ENCODE results near the gene FNDC10.

Gene FNDC10

GRCh38 chr1:1627829-1628753 is 28.2 kb upstream of the FNDC10 start:
- DNase-seq = no peak

- DNase-seq = no peak
Measured at GRCh38 chr1:1627261-1627828, 27.4 kb upstream of the FNDC10 start.

GRCh38 chr1:1626207-1627141 is 26.5 kb upstream of the FNDC10 start:
- no peak for DNase-seq

GRCh38 chr1:1625824-1626206 is 25.9 kb upstream of the FNDC10 start:
- DNase-seq = no peak

GRCh38 chr1:1625404-1625775 is 25.5 kb upstream of the FNDC10 start:
- DNase-seq = no peak

GRCh38 chr1:1624443-1625403 is 24.8 kb upstream of the FNDC10 start:
- no peak for DNase-seq

GRCh38 chr1:1623631-1624442 is 23.9 kb upstream of the FNDC10 start:
- no peak for DNase-seq

- DNase-seq = no peak
Measured at GRCh38 chr1:1623181-1623630, 23.3 kb upstream of the FNDC10 start.

- no peak for DNase-seq
Measured at GRCh38 chr1:1622788-1623094, 22.8 kb upstream of the FNDC10 start.

- no peak for DNase-seq
Measured at GRCh38 chr1:1622010-1622787, 22.3 kb upstream of the FNDC10 start.

- DNase-seq = no peak
Measured at GRCh38 chr1:1621173-1622009, 21.5 kb upstream of the FNDC10 start.

- no peak for DNase-seq
Measured at GRCh38 chr1:1620433-1621139, 20.7 kb upstream of the FNDC10 start.

- no peak for DNase-seq
Measured at GRCh38 chr1:1619917-1620361, 20.0 kb upstream of the FNDC10 start.

- DNase-seq = no peak
Measured at GRCh38 chr1:1618396-1619068, 18.6 kb upstream of the FNDC10 start.

- no peak for DNase-seq
Measured at GRCh38 chr1:1617925-1618324, 18.0 kb upstream of the FNDC10 start.

GRCh38 chr1:1617516-1617915 is 17.6 kb upstream of the FNDC10 start:
- no peak for DNase-seq

GRCh38 chr1:1616838-1617237 is 16.9 kb upstream of the FNDC10 start:
- DNase-seq = no peak

All from CD4-positive, alpha-beta T cell treated with Interferon gamma for 1 hour (primary cell).